Urinary bladder (tissue), 4 donors: ENCODE data around the gene COPS2. TPM values are rescaled to one million over a fixed set of nuclear protein-coding genes. Genes with fewer than 3 reads are reported as not detected.
"Not testable (repeated sequence)": the region's sequence is repeated elsewhere in the genome, so short reads cannot be mapped to it uniquely, and the experiment has no call there.

ENCODE experiments used
- DNase-seq: peaks from one replicate; pipeline ENCODE4 v3.0.0-alpha.2; 2015; ENCODE audit errors: extremely low spot score
- H3K27ac ChIP-seq: one replicate; pipeline ENCODE4 v1.5.1; 2013; ENCODE audit warnings: low read depth, mild to moderate bottlenecking, moderate library complexity
- H3K36me3 ChIP-seq: one replicate; pipeline ENCODE4 v1.6.1; 2013; ENCODE audit warnings: mild to moderate bottlenecking, moderate library complexity; ENCODE audit not compliant: insufficient read depth
- H3K4me1 ChIP-seq: one replicate; pipeline ENCODE4 v1.6.1; 2013; ENCODE audit warnings: mild to moderate bottlenecking, moderate library complexity; ENCODE audit not compliant: insufficient read depth
- H3K4me3 ChIP-seq: one replicate; pipeline ENCODE4 v1.5.1; 2013; ENCODE audit warnings: low read depth, low read length
- WGBS: extraction: QIAGEN DNeasy Blood & Tissue Kit; methylation state at CpG from one replicate; pipeline ENCODE4 v1.1.7; 2013; 5-methylcytosine and 5-hydroxymethylcytosine counted together
- polyA plus RNA-seq: library from polyadenylated mRNA; stranded (reverse); fragments of 200-250 nt; gene quantifications from one replicate; pipeline ENCODE4 v1.2.3, GENCODE V29; 2013
- total RNA-seq: library from RNA; depleted of rRNA; stranded (reverse); fragments of >200 nt; gene quantifications from one replicate; pipeline ENCODE4 v1.2.3, GENCODE V29; 2014
- donor health status: healthy with polysubstance abuse.
- donor health status: healthy.

The COPS2 gene
- total and polyA plus RNA-seq, 2 donors = 59.1 to 139 TPM

DNA sequence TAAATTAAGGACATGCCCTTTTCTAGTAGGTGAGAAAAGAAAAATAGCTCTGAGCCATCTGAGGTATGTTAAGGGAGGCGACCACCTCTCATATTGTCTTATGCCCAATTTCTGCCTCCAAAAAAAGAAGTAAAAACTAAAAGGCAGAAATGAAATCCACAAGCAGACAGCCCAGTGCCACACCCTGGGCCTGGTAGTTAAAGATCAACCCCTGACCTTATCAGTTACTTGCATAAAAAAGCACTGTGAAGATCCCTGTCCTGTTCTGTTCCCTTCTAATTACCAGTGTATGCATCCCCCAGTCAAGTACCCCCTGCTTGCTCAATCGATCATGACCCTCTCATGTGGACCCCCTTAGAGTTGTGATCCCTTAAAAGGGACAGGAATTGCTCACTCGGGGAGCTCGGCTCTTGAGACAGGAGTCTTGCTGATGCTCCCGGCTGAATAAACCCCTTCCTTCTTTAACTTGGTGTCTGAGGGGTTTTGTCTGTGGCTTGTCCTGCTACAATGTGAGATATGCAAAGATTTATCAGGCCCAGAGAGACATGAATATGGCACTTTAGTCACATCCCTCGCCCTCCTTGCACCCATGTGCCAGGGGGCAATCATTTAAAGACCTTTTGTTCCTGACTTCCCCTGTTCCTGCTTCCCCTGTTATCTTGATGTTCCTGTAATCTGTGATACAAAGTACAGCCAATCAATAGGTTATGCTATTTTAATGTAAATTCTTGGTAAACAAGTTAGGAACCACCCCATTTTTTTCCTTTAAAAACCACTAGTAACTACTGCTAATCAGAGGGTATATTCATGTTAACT, 20.4 kb upstream of the COPS2 start:
- 95% methylated on average over 6 of the region's 6 CpGs for WGBS

GRCh38 chr15:49174902-49175301, 19.5 kb upstream of the COPS2 start:
- H3K36me3 ChIP-seq = no peaks in the 10 kb centered on the region
- no peak overlapping the region for H3K4me3 ChIP-seq
- 95% methylated on average over 3 of the region's 3 CpGs for WGBS
- DNase-seq = no peak
- no peak overlapping the region for H3K27ac ChIP-seq
- H3K4me1 ChIP-seq = no peaks in the 10 kb centered on the region

More for the DNA sequence above, 20.4 kb upstream of the COPS2 start:
- H3K4me3 ChIP-seq, H3K4me1 ChIP-seq, DNase-seq, H3K27ac ChIP-seq, H3K36me3 ChIP-seq: not testable (repeated sequence)

GRCh38 chr15:49171790-49172189, 16.4 kb upstream of the COPS2 start:
- H3K27ac ChIP-seq = no peak overlapping the region
- no peak for DNase-seq
- H3K4me3 ChIP-seq = no peak overlapping the region
- no peaks in the 10 kb centered on the region for H3K4me1 ChIP-seq
- H3K36me3 ChIP-seq = no peaks in the 10 kb centered on the region
- 96% methylated on average over 12 of the region's 12 CpGs for WGBS

GRCh38 chr15:49169880-49170597, 14.6 kb upstream of the COPS2 start, which contains the start of gene GALK2:
GALK2 (plus strand) TSS chr15:49170247; CDS start chr15:49170323, 76 bp downstream.
- H3K36me3 ChIP-seq = no peaks in the 10 kb centered on the region
- peak within 1 kb of the TSS; percentile 78 for H3K27ac ChIP-seq
- H3K4me3 ChIP-seq = peak within 1 kb of the TSS; percentile 61
- 5% methylated on average over 30 of the region's 30 CpGs for WGBS
- DNase-seq = peak; percentile 67
- no peaks in the 10 kb centered on the region for H3K4me1 ChIP-seq

DNA sequence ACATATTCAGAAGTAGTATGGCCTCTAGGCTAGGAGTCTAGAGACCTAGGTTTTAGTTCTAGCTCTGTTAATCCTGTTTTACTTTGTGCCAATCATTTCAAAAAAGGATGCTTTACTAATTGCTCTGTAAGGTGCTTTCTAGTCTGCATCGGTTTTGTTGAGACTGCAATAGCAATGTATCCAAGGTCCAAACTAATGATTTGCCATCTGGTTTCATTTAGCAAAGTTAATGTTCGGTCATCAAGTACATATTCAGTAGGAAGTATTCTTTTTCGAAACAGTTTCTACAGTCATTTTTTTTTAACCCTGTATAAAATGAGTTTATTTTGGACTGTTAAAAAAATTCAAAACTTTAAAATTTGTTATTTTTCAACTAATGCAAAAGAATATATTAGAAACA, 12.6 kb upstream of the COPS2 start:
- H3K27ac ChIP-seq = no peak overlapping the region
- DNase-seq = no peak
- H3K36me3 ChIP-seq = no peaks in the 10 kb centered on the region
- 67% methylated on average over 3 of the region's 3 CpGs for WGBS
- no peak overlapping the region for H3K4me3 ChIP-seq
- H3K4me1 ChIP-seq = no peaks in the 10 kb centered on the region

- Histone ChIP-seq H3K4me3 (no peak overlapping the region), H3K36me3 (peaks cover 2% of the 10 kb centered on the region), H3K4me1 (no peaks in the 10 kb centered on the region), H3K27ac (no peak overlapping the region)
- DNase-seq = no peak
Observed at GRCh38 chr15:49164865-49165264, 9.5 kb upstream of the COPS2 start.

- H3K4me1 ChIP-seq = no peaks in the 10 kb centered on the region
- peaks cover 2% of the 10 kb centered on the region for H3K36me3 ChIP-seq
- WGBS = 84% methylated on average over 1 of the region's 1 CpG
- DNase-seq = no peak
- H3K27ac ChIP-seq = no peak overlapping the region
- no peak overlapping the region for H3K4me3 ChIP-seq
Observed at GRCh38 chr15:49163678-49164077, 8.3 kb upstream of the COPS2 start.

- Histone ChIP-seq H3K4me1 (no peaks in the 10 kb centered on the region), H3K27ac (no peak overlapping the region), H3K4me3 (peak overlapping the region; percentile 97), H3K36me3 (no peaks in the 10 kb centered on the region)
- no peak for DNase-seq
- WGBS = under 1% methylated on average over 26 of the region's 26 CpGs
Observed at GRCh38 chr15:49155834-49156627, 632 bp upstream of the COPS2 start.

DNA sequence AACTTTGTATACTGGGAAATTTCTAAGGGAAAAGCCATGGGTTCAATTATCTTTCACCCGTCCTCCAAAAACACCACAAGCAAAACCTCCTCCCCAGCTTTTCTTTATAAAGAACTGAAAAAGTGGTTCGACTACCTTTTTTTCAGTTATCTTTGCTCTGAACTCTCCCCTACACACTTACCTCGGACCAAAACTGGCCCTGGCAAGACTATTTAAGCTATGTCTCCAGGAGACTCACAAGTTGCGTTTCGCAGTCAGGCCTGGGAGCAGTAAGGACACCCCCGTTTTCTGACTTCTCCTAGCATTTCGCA, 645 bp downstream of the COPS2 start:
- Histone ChIP-seq H3K4me3 (peak overlapping the region; percentile 97), H3K36me3 (no peaks in the 10 kb centered on the region), H3K4me1 (no peaks in the 10 kb centered on the region), H3K27ac (no peak overlapping the region)
- WGBS = under 1% methylated on average over 7 of the region's 7 CpGs
- no peak for DNase-seq

GRCh38 chr15:49154359-49154758, 1.0 kb downstream of the COPS2 start:
- WGBS = 21% methylated on average over 8 of the region's 8 CpGs
- Histone ChIP-seq H3K36me3 (no peaks in the 10 kb centered on the region), H3K4me3 (peak overlapping the region; percentile 97), H3K4me1 (no peaks in the 10 kb centered on the region), H3K27ac (no peak overlapping the region)
- no peak for DNase-seq

DNA sequence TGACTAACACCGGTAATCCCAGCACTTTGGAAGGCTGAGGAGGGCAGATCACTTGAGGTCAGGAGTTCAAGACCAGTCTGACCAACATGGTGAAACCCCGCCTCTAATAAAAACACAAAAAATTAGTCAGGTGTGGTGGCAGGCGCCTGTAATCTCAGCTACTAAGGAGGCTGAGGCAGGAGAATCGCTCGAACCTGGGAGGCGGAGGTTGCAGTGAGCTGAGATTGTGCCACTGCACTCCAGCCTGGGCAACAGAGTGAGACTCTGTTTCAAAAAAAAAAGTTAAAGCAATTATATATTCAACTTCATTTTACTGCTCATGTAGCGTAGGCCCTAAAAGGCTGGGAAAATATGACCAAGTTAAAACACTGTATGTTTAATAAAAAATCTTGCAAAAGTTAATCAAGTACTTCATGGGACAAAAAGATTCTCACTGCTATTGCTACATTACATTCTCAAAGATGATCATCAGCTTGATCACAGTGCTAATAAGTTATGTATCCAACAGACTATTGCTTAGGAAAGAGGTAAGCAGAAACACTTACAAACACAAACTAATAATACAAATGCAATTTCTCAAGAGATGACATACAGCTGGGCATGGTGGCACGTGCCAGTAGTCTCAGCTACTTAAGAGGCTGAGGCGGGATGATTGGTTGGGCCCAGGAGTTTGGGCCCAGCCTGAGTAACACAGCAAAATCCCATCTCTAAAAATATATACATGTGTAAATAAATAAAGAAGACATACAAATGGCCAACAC, 2.7 kb downstream of the COPS2 start:
- H3K4me1 ChIP-seq = no peaks in the 10 kb centered on the region

DNA sequence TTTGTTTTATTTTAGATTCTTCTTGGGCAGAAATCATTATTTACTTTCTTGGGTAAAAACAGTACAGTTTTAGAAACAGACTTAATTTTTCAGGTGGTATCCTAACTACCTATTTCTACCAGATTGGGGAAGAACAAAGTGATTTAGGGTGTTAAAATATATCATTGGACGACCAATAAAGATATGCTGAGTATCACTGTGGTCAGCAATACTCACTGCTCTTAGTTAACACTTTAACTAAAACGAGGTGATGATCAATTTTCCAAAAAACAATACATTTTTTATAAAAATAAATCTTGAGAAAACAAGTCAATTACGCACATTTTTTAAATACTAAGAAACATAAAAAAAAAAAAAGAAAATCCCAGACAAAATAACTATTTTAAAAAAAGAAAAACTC, 3.6 kb downstream of the COPS2 start:
- 85% methylated on average over 3 of the region's 3 CpGs for WGBS

More for the DNA sequence above, 2.7 kb downstream of the COPS2 start:
- H3K4me3 ChIP-seq = no peak overlapping the region
- H3K36me3 ChIP-seq = no peaks in the 10 kb centered on the region
- no peak overlapping the region for H3K27ac ChIP-seq
- WGBS = 94% methylated on average over 9 of the region's 9 CpGs
- DNase-seq = no peak

DNA sequence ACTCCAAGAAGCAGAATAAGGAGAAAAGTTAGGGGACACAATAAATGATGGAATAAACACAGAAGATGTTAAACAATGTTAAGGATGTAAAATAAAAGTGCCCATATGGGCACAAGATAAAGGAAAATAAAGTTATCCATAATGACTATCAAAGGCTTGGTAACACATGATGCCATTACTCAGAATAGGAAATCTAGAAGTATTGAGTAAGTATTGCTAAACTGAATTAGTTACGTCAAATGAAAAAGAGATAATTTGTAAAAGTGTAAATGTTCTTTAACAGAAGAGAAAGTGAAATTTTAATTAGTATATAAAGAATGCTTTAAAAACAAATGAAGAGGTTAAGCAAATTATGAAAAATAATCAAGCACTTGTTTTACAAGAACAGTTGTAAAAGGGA, 6.7 kb downstream of the COPS2 start:
- Histone ChIP-seq H3K36me3 (no peaks in the 10 kb centered on the region), H3K27ac (peak overlapping the region; percentile 10), H3K4me1 (no peaks in the 10 kb centered on the region), H3K4me3 (no peak overlapping the region)
- WGBS = 94% methylated on average over 1 of the region's 1 CpG
- DNase-seq = no peak

More for the DNA sequence above, 3.6 kb downstream of the COPS2 start:
- H3K27ac ChIP-seq = no peak overlapping the region
- H3K4me1 ChIP-seq = no peaks in the 10 kb centered on the region
- no peaks in the 10 kb centered on the region for H3K36me3 ChIP-seq
- no peak overlapping the region for H3K4me3 ChIP-seq
- DNase-seq = no peak
